Mammary epithelial cell (primary cell): ENCODE measurements around the gene EMC1.

Experiments used
- EZH2 ChIP-seq: IDR thresholded peaks from 2 replicates; pipeline ENCODE4 v1.6.1; 2012; ENCODE audit warnings: low read length, inconsistent platforms, borderline replicate concordance
- TF ChIP-seq, protein P1 (sequence below), 2 donors: IDR thresholded peaks in 1 of 2; conservative IDR thresholded peaks in 1 of 2; 2 replicates each; pipeline ENCODE4 v1.5.1; 2011 to 2012; ENCODE audit warnings: inconsistent platforms in 2 of 2, low read length in 2 of 2, mild to moderate bottlenecking in 2 of 2, control low read depth in 1 of 2, low read depth in 1 of 2; ENCODE audit not compliant: insufficient read depth in 1 of 2; ENCODE audit errors: extremely low read depth in 1 of 2

DNA sequence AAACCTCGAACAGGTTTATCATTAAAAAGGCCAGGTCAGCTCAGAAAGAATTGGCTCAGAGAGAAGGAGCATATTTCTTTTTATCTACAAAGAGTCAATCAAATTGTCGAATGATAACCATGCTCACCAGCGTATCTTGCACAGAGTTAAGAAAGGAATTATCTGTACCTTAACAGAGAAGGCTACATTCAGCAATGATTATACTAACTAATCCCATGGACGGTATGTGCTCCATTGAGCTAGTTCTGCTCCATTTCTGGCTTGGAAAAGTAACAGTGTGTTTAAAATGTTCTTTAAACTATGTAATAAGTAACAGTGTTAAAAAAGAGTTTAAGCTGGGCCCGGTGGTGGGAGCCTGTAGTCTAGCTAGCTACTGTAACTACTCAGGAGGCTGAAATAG, 45.5 kb downstream of the EMC1 start:
- TF ChIP-seq, protein P1, sequence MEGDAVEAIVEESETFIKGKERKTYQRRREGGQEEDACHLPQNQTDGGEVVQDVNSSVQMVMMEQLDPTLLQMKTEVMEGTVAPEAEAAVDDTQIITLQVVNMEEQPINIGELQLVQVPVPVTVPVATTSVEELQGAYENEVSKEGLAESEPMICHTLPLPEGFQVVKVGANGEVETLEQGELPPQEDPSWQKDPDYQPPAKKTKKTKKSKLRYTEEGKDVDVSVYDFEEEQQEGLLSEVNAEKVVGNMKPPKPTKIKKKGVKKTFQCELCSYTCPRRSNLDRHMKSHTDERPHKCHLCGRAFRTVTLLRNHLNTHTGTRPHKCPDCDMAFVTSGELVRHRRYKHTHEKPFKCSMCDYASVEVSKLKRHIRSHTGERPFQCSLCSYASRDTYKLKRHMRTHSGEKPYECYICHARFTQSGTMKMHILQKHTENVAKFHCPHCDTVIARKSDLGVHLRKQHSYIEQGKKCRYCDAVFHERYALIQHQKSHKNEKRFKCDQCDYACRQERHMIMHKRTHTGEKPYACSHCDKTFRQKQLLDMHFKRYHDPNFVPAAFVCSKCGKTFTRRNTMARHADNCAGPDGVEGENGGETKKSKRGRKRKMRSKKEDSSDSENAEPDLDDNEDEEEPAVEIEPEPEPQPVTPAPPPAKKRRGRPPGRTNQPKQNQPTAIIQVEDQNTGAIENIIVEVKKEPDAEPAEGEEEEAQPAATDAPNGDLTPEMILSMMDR (conservative IDR thresholded peaks at IDR 0.05 in 1 of 2, IDR thresholded peaks at IDR 0.05 in 1 of 2; ENCODE audit: extremely low read depth in 1 of 2, insufficient read depth in 1 of 2, low read depth in 1 of 2, low read length in 2 of 2), result no peak
- TF ChIP-seq EZH2, result no peak
